CD4-positive, alpha-beta T cell treated with Interleukin-17A for 1 hour (primary cell): ENCODE measurements around the gene USP7.
"Not testable (repeated sequence)": the region's sequence is repeated elsewhere in the genome, so short reads cannot be mapped to it uniquely, and the experiment has no call there.

Experiments used
- DNase-seq: peaks from one replicate; pipeline ENCODE4 v3.0.0-alpha.2; 2020

Gene USP7

DNA sequence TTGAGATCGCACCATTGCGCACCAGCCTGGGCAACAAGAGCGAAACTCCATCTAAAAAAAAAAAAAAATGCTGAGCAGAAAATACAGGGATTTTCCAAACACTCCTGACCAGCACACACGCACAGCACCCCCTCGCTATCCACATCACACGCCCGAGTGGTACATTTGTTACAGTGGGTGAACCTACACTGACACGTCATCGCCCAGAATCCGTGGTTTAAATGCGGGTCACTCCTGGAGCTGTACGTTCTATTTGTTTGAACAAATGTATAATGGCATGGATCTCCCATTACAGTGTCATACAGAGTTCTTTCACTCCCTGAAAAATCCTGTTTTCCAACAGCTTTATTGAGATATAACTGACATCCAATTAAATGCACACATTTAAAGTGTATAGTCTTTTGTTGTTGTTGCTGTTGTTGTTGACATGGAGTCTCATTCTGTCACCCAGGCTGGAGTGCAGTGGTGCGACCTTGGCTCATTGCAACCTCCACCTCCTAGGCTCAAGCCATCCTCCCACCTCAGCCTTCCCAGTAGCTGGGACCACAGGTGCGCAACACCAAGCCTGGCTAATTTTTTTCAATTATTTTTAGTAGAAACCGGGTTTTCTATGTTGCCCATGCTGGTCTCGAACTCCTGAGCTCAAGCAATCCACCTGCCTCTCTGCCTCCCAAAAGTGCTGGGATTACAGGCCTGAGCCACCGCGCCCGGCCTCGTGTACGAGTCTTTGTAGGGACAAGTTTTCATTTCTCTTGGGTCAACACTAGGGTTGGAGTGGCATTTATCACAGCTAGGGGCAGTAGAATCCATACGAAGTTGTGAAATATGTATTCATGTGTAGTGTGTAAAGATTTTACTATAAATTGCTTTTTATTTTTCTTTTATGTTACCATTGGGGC lies 90.5 kb downstream of the USP7 start:
- DNase-seq, result no peak

GRCh38 chr16:8872071-8872470 lies 91.6 kb downstream of the USP7 start:
- DNase-seq, result no peak

DNA sequence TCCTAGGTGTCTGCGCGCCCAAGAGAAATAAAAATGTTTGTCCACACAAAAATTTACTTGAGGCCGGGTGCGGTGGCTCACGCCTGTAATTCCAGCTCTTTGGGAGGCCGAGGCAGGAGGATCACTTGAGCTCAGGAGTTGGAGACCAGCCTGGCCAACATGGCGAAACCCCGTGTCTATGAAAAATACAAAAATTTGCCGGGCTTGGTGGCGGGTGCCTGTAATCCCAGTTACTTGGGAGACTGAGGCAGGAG lies 93.8 kb downstream of the USP7 start:
- DNase-seq, result not testable (repeated sequence)

GRCh38 chr16:8869212-8869987 lies 94.3 kb downstream of the USP7 start:
- DNase-seq, result no peak

DNA sequence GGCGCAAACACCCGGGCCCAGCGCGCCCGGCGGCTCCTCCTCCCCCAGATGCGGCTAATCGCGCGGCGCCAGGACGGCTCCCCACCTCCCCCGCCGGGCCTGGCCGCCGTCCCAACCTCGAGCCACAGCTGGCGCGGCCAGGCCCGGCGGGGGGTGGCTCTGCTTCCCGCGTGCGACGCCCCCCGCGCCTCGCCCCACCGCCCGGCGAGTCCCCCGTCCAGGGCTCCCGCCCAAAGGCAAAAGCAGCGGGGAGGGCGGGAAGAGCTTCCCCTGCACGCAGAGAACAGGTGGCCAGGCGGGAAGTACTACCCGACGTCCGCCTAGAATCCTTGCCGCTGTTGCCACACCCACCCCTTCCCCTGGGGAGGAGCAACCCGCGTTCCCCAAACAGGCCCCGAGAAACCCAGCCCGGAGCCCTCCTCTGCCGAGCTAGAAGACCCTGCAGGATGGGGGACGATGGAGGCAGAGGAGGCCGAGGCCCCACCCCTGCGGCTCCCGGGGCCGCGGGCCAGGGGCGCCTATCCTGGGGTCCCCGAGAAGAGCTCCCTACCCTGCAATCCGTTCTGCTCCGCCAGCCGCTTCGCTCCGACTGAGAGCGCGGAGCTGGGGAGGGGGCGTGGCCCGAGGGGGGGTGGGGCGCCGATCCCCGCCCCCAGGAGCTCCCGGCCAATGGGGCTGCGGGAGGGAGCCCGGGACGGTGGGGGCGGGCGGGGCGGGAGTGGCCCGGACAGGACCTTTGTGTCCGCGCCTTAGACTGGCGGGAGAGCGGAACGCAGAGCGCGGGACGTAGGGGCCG lies 95.1 kb downstream of the USP7 start, which contains the start of gene CARHSP1:
Gene CARHSP1, minus strand, starts transcription at position 591 of the 796 bp plus-strand sequence. CDS start 9,678 bp downstream, outside the sequence.
- peak; percentile 84 for DNase-seq

- peak; percentile 67 for DNase-seq
Measured at GRCh38 chr16:8867932-8868415, 95.7 kb downstream of the USP7 start.

DNA sequence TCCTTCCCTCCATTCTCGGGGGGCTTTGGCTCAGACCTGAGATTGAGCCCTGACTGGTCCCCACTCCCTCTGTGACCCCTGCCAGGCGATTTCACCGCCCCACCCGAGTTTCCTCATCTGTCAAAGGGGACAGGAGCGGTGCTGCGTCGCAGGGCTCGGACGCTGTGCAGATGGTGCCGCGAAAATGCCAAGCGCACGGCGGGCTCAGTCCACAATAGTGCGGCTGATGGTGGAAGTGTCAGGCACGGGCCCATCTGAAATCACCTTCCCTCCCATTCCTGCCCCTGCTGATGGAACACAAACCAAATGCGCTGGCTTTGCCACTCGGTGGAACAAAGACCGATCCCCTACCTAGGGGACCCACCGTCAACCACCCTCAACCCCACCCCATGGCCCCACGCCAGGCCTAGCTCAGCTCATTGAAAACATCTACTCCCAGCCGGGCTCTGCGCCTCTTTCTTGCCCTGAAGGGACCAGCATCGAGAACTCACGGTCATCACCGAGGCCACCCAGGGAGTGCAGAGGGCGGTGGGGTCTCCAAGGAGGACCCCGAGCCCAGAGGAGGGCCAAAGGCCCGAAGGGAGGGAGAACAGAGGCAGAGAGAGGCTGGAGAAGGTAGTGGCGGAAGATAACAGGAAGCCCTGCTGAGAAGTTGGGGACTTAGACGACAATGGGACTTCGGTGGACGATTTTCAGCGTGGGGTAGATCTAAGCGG lies 96.3 kb downstream of the USP7 start:
- DNase-seq, result no peak

- no peak for DNase-seq
Measured at GRCh38 chr16:8866884-8867215, 96.9 kb downstream of the USP7 start.

DNA sequence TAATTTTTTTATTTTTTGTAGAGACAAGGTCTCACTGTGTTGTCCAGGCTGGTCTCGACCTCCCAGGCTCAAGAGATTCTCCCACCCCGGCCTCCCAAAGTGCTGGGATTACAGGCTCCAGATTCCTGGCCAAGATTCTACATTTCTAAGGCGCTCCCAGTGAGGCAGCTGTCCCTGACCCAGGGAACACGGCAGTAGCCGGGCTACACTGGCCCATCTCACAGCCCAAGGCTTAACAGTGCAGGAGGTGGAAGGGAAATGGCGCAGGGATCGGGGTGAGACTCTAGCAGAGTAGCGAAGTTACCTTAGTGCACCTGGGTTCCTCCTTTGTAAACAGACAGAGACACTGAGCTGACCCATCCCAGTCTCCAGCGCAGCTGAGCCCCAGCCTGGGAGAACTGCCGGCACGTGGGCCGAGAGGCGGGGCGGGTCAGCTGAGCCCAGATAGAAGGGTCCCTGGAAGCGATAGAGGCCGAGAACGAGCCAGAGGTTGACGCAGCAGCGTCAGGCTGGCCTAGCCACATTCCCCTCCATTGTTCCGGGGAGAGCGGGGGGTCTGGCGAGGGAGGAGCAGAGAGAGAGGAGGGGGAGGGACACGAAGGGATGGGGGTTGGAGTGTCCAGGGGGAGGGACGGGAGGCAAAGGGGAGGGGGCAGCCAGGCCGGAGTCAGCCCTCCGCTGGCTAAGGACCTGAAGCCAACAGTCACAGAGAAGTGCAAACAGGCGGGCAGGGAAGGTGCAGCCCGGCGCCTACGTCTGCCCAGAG lies 97.4 kb downstream of the USP7 start:
- DNase-seq, result no peak

DNA sequence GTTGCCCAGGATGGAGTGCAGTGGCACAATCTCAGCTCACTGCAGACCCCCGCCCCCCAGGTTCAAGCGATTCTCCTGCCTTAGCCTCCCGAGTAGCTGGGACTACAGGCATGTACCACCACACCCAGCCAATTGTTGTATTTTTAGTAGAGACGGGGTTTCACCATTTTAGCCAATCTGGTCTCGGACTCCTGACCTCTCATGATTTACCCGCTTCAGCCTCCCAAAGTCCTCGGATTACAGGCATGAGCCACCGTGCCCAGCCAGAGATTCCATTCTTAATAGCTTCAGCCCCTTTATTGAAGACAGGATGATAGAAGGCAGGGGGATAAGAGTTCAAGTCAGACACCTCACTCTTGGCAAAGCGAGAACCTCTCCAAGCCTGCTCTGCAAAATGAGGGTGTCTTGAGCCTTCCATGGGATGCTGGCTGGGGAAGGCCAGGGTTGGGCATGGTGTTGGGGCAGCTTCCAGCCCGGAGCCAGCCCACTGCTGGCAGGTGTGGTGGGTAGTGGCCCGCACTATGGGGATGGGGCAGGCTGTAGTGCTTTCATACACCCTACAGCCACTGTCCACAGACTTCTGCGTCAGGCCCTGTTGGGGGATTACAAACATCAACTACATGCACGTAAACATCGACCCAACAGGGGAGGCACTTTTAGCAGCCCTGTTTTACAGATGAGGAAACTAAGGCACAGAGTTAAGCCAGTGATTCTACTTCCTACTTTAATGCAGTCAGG lies 98.4 kb downstream of the USP7 start:
- DNase-seq, result no peak

- DNase-seq, result no peak
Measured at GRCh38 chr16:8864480-8865110, 99.1 kb downstream of the USP7 start.

DNA sequence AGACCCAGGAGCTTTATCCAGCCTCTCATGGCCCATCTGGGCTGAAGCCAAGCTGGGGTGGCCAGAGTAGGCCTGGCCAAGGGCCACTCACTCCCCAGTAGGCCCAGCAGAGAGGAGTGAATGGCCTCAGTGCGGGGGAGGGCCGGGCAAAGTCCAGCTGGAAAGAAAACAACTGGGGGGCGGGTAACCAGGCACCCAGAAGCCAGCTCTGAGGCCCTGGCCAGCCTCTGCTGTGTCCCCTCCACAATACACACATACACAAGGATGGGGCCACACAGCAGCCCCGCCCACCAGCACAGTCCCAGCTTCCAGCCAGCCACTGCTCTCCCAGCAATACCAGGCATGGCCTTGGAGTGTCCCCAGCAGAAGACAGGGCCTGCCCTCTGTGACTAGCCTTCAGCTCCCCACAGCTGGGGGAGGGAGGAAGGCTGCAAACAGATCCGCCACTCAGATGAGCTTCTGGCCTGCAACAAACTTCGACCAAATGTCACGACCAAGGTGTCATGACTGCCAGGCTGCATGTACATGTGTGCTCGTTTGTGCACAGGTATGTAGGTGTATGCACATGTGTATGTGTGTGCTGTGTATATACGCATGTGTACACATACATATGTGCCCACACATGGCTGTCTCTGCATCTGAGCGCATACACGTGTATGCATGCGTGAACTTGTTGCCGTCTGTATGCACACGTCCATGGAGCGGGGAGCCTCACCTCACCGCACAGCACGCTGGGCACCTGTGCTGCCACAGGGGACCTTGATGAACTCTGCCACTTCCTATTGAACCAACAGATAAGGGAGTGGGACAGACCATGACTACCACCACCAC lies 99.9 kb downstream of the USP7 start:
- no peak for DNase-seq

GRCh38 chr16:8862309-8863130 lies 101.2 kb downstream of the USP7 start:
- DNase-seq, result no peak

DNA sequence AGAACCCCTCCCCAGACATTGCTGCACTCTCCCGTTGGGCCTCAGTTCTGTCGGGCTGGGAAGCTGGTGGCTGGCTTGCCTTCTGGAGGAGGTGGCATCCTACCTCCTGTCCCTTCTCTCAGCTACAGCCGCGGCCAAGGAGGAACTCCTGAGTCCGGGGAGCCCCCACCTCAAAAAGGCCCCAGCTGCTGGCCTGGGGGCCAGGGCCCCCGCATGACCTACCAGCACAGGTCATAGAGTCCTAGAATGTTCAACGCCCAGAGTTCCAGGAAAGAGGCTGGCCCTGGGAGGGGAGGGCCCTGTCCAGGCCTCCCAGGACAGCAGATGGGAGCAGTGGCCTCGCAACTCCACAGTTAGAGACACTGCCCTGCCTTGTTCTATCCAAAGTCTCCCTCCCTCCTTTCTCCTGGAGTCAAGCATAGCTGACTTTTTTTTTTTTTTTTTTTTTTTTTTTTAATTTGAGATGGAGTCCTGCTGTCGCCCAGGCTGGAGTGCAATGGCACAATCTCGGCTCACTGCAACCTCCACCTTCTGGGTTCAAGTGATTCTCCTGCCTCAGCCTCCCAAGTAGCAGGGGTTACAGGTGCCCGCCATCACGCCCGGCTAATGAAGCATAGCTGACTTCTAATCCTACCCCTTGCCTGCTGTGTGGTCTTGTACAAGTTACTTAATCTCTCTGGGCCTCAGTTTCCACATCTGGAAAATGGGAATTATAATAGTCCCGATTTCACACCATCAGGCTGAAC lies 102.0 kb downstream of the USP7 start:
- no peak for DNase-seq

- DNase-seq, result no peak
Measured at GRCh38 chr16:8859913-8860881, 103.5 kb downstream of the USP7 start.

GRCh38 chr16:8858994-8859912 lies 104.5 kb downstream of the USP7 start:
- DNase-seq, result no peak
